WTC11 (cell line): ENCODE data around the gene PIGQ. TPM values are rescaled to one million over a fixed set of nuclear protein-coding genes. Genes with fewer than 3 reads are reported as not detected.

Source experiments
- ATAC-seq: fragments of 200-7000 bp; cut with Tn5 transposase; 2 replicates; pipeline ENCODE4 v1.10.0; 2021; ENCODE audit warnings: mild to moderate bottlenecking, moderate library complexity
- CTCF ChIA-PET: fragments of 300-600 bp; sonication (Branson Sonifier 250); formaldehyde crosslinking; loops from one replicate; lab custom pipeline; 2021; ENCODE audit warnings: antibody characterized with exemption; lab: Charles Lee
- POLR2A ChIA-PET: fragments of 350-600 bp; sonication (Branson Sonifier 250); formaldehyde crosslinking; loops from one replicate; lab custom pipeline; 2021; ENCODE audit warnings: antibody characterized with exemption; lab: Charles Lee
- DNase-seq: peaks from one replicate; pipeline ENCODE4 v3.0.0; 2021; ENCODE audit warnings: low spot score
- H3K27ac Mint-ChIP-seq: 2 replicates; pipeline ENCODE4 v1.8.0; 2021; ENCODE audit warnings: mixed read lengths
- H3K27me3 Mint-ChIP-seq: 2 replicates; pipeline ENCODE4 v1.8.0; 2021; ENCODE audit warnings: low read depth, mild to moderate bottlenecking, moderate library complexity, mixed read lengths
- H3K36me3 Mint-ChIP-seq: 2 replicates; pipeline ENCODE4 v1.8.0; 2021; ENCODE audit warnings: mixed read lengths
- H3K4me1 Mint-ChIP-seq: 2 replicates; pipeline ENCODE4 v1.8.0; 2022; ENCODE audit warnings: mixed read lengths
- H3K4me3 Mint-ChIP-seq: 2 replicates; pipeline ENCODE4 v1.8.0; 2021; ENCODE audit warnings: mild to moderate bottlenecking, moderate library complexity, mixed read lengths
- H3K9me3 Mint-ChIP-seq: 2 replicates; pipeline ENCODE4 v1.8.0; 2021; ENCODE audit warnings: mixed read lengths
- CTCF ChIP-seq: fragments of 200-600 bp; IDR thresholded peaks from 2 replicates; pipeline ENCODE4 v1.8.0; 2022; ENCODE audit warnings: antibody characterized with exemption
- FOXP4 ChIP-seq: sonication (generic); formaldehyde crosslinking; IDR thresholded peaks from 2 replicates; pipeline ENCODE4 v1.8.0; 2022; ENCODE audit warnings: mild to moderate bottlenecking, missing genetic modification reagents
- HMGA2 ChIP-seq: fragments of 250-450 bp; sonication (Bioruptor Pico); IDR thresholded peaks from 2 replicates; pipeline ENCODE4 v1.4.0; 2021; ENCODE audit warnings: mild to moderate bottlenecking, moderate library complexity
- MYBL2 ChIP-seq: sonication (generic); formaldehyde crosslinking; IDR thresholded peaks from 2 replicates; pipeline ENCODE4 v1.8.1; 2023; ENCODE audit warnings: mild to moderate bottlenecking, moderate library complexity, missing genetic modification reagents
- NR2C2 ChIP-seq: sonication (generic); formaldehyde crosslinking; IDR thresholded peaks from 2 replicates; pipeline ENCODE4 v1.8.0; 2022; ENCODE audit warnings: mild to moderate bottlenecking, missing genetic modification reagents
- USF1 ChIP-seq: sonication (generic); formaldehyde crosslinking; IDR thresholded peaks from 2 replicates; pipeline ENCODE4 v1.8.0; 2022; ENCODE audit warnings: mild to moderate bottlenecking, missing genetic modification reagents
- USF2 ChIP-seq: sonication (generic); formaldehyde crosslinking; IDR thresholded peaks from 2 replicates; pipeline ENCODE4 v1.8.1; 2023; ENCODE audit warnings: mild to moderate bottlenecking, missing genetic modification reagents, moderate library complexity
- ZBTB21 ChIP-seq: sonication (generic); formaldehyde crosslinking; IDR thresholded peaks from 2 replicates; pipeline ENCODE4 v1.8.1; 2023; ENCODE audit warnings: mild to moderate bottlenecking, missing genetic modification reagents, borderline replicate concordance
- ZNF263 ChIP-seq: sonication (generic); formaldehyde crosslinking; IDR thresholded peaks from 2 replicates; pipeline ENCODE4 v1.8.1; 2022; ENCODE audit warnings: low read depth, mild to moderate bottlenecking, moderate library complexity, missing genetic modification reagents
- total RNA-seq: library from RNA; stranded (reverse); gene quantifications from 3 replicates; pipeline ENCODE4 v1.2.3, GENCODE V29; 2021
- TF ChIP-seq, protein P1 (sequence below): fragments of 250-450 bp; sonication (Bioruptor Pico); IDR thresholded peaks from 2 replicates; pipeline ENCODE4 v1.9.0; 2021; ENCODE audit warnings: mild to moderate bottlenecking
- TF ChIP-seq, protein P2 (sequence below): sonication (generic); formaldehyde crosslinking; IDR thresholded peaks from 2 replicates; pipeline ENCODE4 v1.8.1; 2023; ENCODE audit warnings: mild to moderate bottlenecking, missing genetic modification reagents

PIGQ gene
- total RNA-seq, 1 experiment from 2014 or later = 63.7 TPM

DNA sequence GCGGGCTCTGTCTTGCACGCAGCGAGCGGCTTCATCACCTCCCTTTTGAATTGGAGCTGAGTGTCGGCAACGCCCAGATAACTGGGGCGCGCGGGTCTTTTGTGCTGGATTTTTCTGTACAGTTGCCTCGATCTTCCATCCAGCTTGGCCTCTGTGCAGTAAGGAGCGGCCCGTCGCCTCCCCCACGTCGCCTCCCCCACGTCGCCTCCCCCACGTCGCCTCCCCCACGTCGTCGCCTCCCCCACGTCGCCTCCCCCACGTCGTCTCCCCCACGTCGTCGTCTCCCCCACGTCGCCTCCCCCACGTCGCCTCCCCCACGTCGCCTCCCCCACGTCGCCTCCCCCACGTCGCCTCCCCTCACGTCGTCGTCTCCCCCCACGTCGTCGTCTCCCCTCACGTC is 25.3 kb upstream of the PIGQ start:
- Mint-ChIP-seq H3K4me1 (no peaks in the 10 kb centered on the region), H3K27me3 (no peaks in the 10 kb centered on the region), H3K9me3 (no peaks in the 10 kb centered on the region), H3K27ac (no peak overlapping the region), H3K36me3 (no peaks in the 10 kb centered on the region), H3K4me3 (no peak overlapping the region)
- DNase-seq = no peak
- ATAC-seq = no peak
- POLR2A ChIA-PET = no interaction called here
- TF ChIP-seq NR2C2 = no peak
- TF ChIP-seq, protein P1, sequence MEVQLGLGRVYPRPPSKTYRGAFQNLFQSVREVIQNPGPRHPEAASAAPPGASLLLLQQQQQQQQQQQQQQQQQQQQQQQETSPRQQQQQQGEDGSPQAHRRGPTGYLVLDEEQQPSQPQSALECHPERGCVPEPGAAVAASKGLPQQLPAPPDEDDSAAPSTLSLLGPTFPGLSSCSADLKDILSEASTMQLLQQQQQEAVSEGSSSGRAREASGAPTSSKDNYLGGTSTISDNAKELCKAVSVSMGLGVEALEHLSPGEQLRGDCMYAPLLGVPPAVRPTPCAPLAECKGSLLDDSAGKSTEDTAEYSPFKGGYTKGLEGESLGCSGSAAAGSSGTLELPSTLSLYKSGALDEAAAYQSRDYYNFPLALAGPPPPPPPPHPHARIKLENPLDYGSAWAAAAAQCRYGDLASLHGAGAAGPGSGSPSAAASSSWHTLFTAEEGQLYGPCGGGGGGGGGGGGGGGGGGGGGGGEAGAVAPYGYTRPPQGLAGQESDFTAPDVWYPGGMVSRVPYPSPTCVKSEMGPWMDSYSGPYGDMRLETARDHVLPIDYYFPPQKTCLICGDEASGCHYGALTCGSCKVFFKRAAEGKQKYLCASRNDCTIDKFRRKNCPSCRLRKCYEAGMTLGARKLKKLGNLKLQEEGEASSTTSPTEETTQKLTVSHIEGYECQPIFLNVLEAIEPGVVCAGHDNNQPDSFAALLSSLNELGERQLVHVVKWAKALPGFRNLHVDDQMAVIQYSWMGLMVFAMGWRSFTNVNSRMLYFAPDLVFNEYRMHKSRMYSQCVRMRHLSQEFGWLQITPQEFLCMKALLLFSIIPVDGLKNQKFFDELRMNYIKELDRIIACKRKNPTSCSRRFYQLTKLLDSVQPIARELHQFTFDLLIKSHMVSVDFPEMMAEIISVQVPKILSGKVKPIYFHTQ (CRISPR knock-in tag) = no peak
- TF ChIP-seq, protein P2, sequence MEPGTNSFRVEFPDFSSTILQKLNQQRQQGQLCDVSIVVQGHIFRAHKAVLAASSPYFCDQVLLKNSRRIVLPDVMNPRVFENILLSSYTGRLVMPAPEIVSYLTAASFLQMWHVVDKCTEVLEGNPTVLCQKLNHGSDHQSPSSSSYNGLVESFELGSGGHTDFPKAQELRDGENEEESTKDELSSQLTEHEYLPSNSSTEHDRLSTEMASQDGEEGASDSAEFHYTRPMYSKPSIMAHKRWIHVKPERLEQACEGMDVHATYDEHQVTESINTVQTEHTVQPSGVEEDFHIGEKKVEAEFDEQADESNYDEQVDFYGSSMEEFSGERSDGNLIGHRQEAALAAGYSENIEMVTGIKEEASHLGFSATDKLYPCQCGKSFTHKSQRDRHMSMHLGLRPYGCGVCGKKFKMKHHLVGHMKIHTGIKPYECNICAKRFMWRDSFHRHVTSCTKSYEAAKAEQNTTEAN (CRISPR knock-in tag) = no peak
- no peak for TF ChIP-seq HMGA2 (CRISPR knock-in tag)
- no peak for TF ChIP-seq FOXP4 (CRISPR knock-in tag)
- TF ChIP-seq USF1 (CRISPR knock-in tag) = no peak
- no peak for TF ChIP-seq ZNF263 (CRISPR knock-in tag)
- CTCF ChIA-PET = interaction anchor here (1.7 kb wide), 1 partner anchor 56 kb away, joined by 6 read pairs; no protein-coding TSS in a partner anchor

DNA sequence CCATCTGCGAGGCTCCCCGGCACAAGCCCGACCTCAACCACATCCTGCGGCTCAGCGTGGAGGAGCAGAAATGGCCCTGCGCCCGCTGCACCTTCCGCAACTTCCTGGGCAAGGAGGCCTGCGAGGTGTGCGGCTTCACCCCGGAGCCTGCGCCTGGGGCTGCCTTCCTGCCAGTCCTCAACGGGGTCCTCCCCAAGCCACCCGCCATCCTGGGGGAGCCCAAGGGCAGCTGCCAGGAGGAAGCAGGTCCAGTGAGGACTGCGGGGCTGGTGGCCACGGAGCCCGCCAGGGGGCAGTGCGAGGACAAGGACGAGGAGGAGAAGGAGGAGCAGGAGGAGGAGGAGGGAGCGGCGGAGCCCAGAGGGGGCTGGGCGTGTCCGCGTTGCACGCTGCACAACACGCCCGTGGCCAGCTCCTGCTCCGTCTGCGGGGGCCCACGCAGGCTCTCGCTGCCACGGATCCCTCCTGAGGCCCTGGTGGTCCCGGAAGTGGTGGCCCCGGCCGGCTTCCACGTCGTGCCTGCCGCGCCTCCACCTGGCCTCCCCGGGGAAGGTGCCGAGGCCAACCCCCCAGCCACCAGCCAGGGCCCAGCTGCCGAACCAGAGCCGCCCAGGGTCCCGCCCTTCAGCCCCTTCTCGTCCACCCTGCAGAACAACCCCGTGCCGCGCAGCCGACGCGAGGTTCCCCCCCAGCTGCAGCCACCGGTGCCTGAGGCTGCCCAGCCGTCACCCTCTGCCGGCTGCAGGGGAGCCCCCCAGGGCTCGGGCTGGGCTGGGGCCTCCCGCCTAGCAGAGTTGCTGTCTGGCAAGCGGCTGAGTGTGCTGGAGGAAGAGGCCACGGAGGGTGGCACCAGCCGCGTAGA is 22.6 kb upstream of the PIGQ start:
- Mint-ChIP-seq H3K36me3 (no peaks in the 10 kb centered on the region), H3K27me3 (no peaks in the 10 kb centered on the region)
- peak; percentile 59 for ATAC-seq
- POLR2A ChIA-PET = no interaction called here
- DNase-seq = peak; percentile 88
- TF ChIP-seq ZBTB21 (CRISPR knock-in tag) (no peak), MYBL2 (CRISPR knock-in tag) (no peak), USF2 (no peak), CTCF (peak; percentile 38; the same call in 1 of the 2 replicates), ZNF263 (CRISPR knock-in tag) (peak; percentile 92)
- TF ChIP-seq, all 79 proteins: peak for 2
- no peaks in the 10 kb centered on the region for H3K9me3 Mint-ChIP-seq
- CTCF ChIA-PET = interaction anchor here (0.9 to 2.2 kb wide), 8 partner anchors 12 to 238 kb away, joined by 3 to 11 read pairs (median 5); partner anchors contain the start of gene NHLRC4
- no peak overlapping the region for H3K4me3 Mint-ChIP-seq
- no peaks in the 10 kb centered on the region for H3K4me1 Mint-ChIP-seq
- H3K27ac Mint-ChIP-seq = no peak overlapping the region
